GM18517 (cell line): ENCODE measurements around the gene CEP295NL.
"Not testable (repeated sequence)": the region's sequence is repeated elsewhere in the genome, so short reads cannot be mapped to it uniquely, and the experiment has no call there.

ENCODE experiments used
- ATAC-seq: cut with Tn5 transposase; IDR thresholded peaks from one replicate; pipeline ENCODE4 v1.9.1; 2021; ENCODE audit warnings: mild to moderate bottlenecking, moderate library complexity; ENCODE audit not compliant: unreplicated experiment

The CEP295NL gene

GRCh38 chr17:78905541-78905940 is 2.5 kb upstream of the CEP295NL start:
- ATAC-seq, result no peak

- no peak for ATAC-seq
Observed at GRCh38 chr17:78905116-78905515, 2.1 kb upstream of the CEP295NL start.

GRCh38 chr17:78904371-78904770 is 1.4 kb upstream of the CEP295NL start:
- no peak for ATAC-seq

- ATAC-seq, result not testable (repeated sequence)
Observed at GRCh38 chr17:78902231-78902630, 770 bp downstream of the CEP295NL start.

- ATAC-seq, result no peak
Observed at GRCh38 chr17:78901806-78902205, 1.2 kb downstream of the CEP295NL start.

GRCh38 chr17:78900816-78901215 is 2.2 kb downstream of the CEP295NL start:
- ATAC-seq, result no peak

- ATAC-seq, result no peak
Observed at GRCh38 chr17:78899361-78900260, 3.4 kb downstream of the CEP295NL start.

GRCh38 chr17:78898947-78899346 is 4.1 kb downstream of the CEP295NL start:
- no peak for ATAC-seq

- no peak for ATAC-seq
Observed at GRCh38 chr17:78898075-78898836, 4.7 kb downstream of the CEP295NL start.

GRCh38 chr17:78897664-78898047 is 5.3 kb downstream of the CEP295NL start:
- no peak for ATAC-seq

GRCh38 chr17:78896834-78897663 is 6.0 kb downstream of the CEP295NL start:
- no peak for ATAC-seq

GRCh38 chr17:78896091-78896833 is 6.7 kb downstream of the CEP295NL start:
- ATAC-seq, result no peak

GRCh38 chr17:78895322-78895721 is 7.7 kb downstream of the CEP295NL start:
- ATAC-seq, result no peak

GRCh38 chr17:78893684-78894083 is 9.3 kb downstream of the CEP295NL start:
- ATAC-seq, result no peak

- no peak for ATAC-seq
Observed at GRCh38 chr17:78892936-78893379, 10.0 kb downstream of the CEP295NL start.

- no peak for ATAC-seq
Observed at GRCh38 chr17:78892520-78892919, 10.5 kb downstream of the CEP295NL start.

GRCh38 chr17:78892062-78892456 is 10.9 kb downstream of the CEP295NL start:
- ATAC-seq, result no peak

- ATAC-seq, result no peak
Observed at GRCh38 chr17:78891406-78892061, 11.5 kb downstream of the CEP295NL start.

- ATAC-seq, result no peak
Observed at GRCh38 chr17:78890498-78890897, 12.5 kb downstream of the CEP295NL start.

GRCh38 chr17:78890096-78890495 is 12.9 kb downstream of the CEP295NL start:
- ATAC-seq, result not testable (repeated sequence)
